K562 (cell line): ENCODE measurements around the gene ZC3H6. TPM values are rescaled to one million over a fixed set of nuclear protein-coding genes. Genes with fewer than 3 reads are reported as not detected.

ENCODE experiments used
- BMI1 ChIP-seq: fragments of 150-350 bp; IDR thresholded peaks from 2 replicates; pipeline ENCODE4 v1.6.1; 2014; ENCODE audit warnings: low read length
- CCNT2 ChIP-seq: IDR thresholded peaks from 2 replicates; pipeline ENCODE4 v1.6.1; 2011; ENCODE audit warnings: borderline replicate concordance, low read depth, mild to moderate bottlenecking, moderate library complexity, mixed read lengths, low read length; ENCODE audit not compliant: insufficient read length; ENCODE audit errors: extremely low read depth
- CREB3 ChIP-seq: fragments of 450-650 bp; conservative IDR thresholded peaks from 2 replicates; pipeline ENCODE4 v1.6.1; 2016; ENCODE audit warnings: missing genetic modification characterization, low read depth, mild to moderate bottlenecking, missing compliant biosample characterization, moderate library complexity
- CTCFL ChIP-seq: IDR thresholded peaks from 2 replicates; pipeline ENCODE4 v1.6.1; 2011; ENCODE audit warnings: borderline replicate concordance, low read depth, mild to moderate bottlenecking, moderate library complexity, low read length; ENCODE audit not compliant: insufficient read depth, poor library complexity, severe bottlenecking
- ETV1 ChIP-seq: fragments of 450-650 bp; conservative IDR thresholded peaks from 2 replicates; pipeline ENCODE4 v1.6.1; 2016; ENCODE audit warnings: missing genetic modification characterization, control low read depth, low read depth, missing compliant biosample characterization
- GATAD2A ChIP-seq: fragments of 450-650 bp; IDR thresholded peaks from 2 replicates; pipeline ENCODE4 v1.6.1; 2017
- IRF2 ChIP-seq: sonication (generic); formaldehyde crosslinking; IDR thresholded peaks from 2 replicates; pipeline ENCODE4 v1.8.1; 2022; ENCODE audit warnings: mild to moderate bottlenecking, missing genetic modification reagents
- JUNB ChIP-seq: fragments of 450-650 bp; formaldehyde crosslinking; conservative IDR thresholded peaks from 2 replicates; pipeline ENCODE4 v1.4.0; 2020; ENCODE audit warnings: mild to moderate bottlenecking
- KDM5B ChIP-seq: fragments of 200-600 bp; sonication (generic); IDR thresholded peaks from 2 replicates; pipeline ENCODE4 v1.6.1; 2012; ENCODE audit warnings: low read depth, mild to moderate bottlenecking, moderate library complexity, low read length, control low read depth, inconsistent platforms; ENCODE audit not compliant: insufficient replicate concordance
- NFYB ChIP-seq: IDR thresholded peaks from 2 replicates; pipeline ENCODE4 v1.6.1; 2011; ENCODE audit warnings: mild to moderate bottlenecking, moderate library complexity; ENCODE audit not compliant: insufficient read length; ENCODE audit errors: extremely low read depth
- NR1H2 ChIP-seq: sonication (generic); formaldehyde crosslinking; IDR thresholded peaks from 2 replicates; pipeline ENCODE4 v1.4.0; 2020; ENCODE audit warnings: mild to moderate bottlenecking, missing genetic modification reagents
- NR2C1 ChIP-seq, 2 experiments: fragments of 450-650 bp; IDR thresholded peaks; 2 replicates each; pipeline ENCODE4 v1.6.1; 2017; ENCODE audit warnings: mild to moderate bottlenecking in 2 of 2, antibody characterized with exemption in 1 of 2, inconsistent platforms in 1 of 2, missing compliant biosample characterization in 1 of 2, missing genetic modification characterization in 1 of 2
- PTRF ChIP-seq: fragments of 450-650 bp; IDR thresholded peaks from 2 replicates; pipeline ENCODE4 v1.6.1; 2016; ENCODE audit warnings: mild to moderate bottlenecking, missing genetic modification characterization, missing compliant biosample characterization
- RBM25 ChIP-seq: fragments of 200-400 bp; formaldehyde crosslinking; IDR thresholded peaks from 2 replicates; pipeline ENCODE4 v1.6.1; 2018; ENCODE audit warnings: low read length, low read depth, moderate library complexity; ENCODE audit not compliant: severe bottlenecking
- TRIM24 ChIP-seq, 2 experiments: fragments of 450-650 bp; IDR thresholded peaks; 2 replicates each; pipeline ENCODE4 v1.6.1; 2016
- ZNF133 ChIP-seq: fragments of 250-450 bp; sonication (Bioruptor Pico); IDR thresholded peaks from 2 replicates; pipeline ENCODE4 v1.4.0; 2020; ENCODE audit warnings: mild to moderate bottlenecking
- ZNF217 ChIP-seq: sonication (generic); formaldehyde crosslinking; IDR thresholded peaks from 2 replicates; pipeline ENCODE4 v1.8.0; 2022; ENCODE audit warnings: mild to moderate bottlenecking, missing genetic modification reagents
- ZNF277 ChIP-seq: fragments of 250-450 bp; sonication (Bioruptor Pico); IDR thresholded peaks from 2 replicates; pipeline ENCODE4 v1.8.0; 2022; ENCODE audit warnings: inconsistent platforms, mild to moderate bottlenecking, moderate library complexity, borderline replicate concordance
- ZNF695 ChIP-seq: fragments of 450-650 bp; formaldehyde crosslinking; IDR thresholded peaks from 2 replicates; pipeline ENCODE4 v1.4.0; 2020; ENCODE audit warnings: mild to moderate bottlenecking, moderate library complexity
- ZNF830 ChIP-seq: fragments of 250-450 bp; sonication (Bioruptor Pico); IDR thresholded peaks from 2 replicates; pipeline ENCODE4 v1.5.0; 2021; ENCODE audit warnings: mild to moderate bottlenecking
- polyA plus RNA-seq, 8 experiments: library from polyadenylated mRNA; depleted of rRNA in 4 of 8; stranded (reverse) in 5 of 8; unstranded in 3 of 8; fragments of >200 nt; fragmentation: Nextera tagmentation in 2 of 8; fragmentation: Illumina TruSeq in 1 of 8; extraction: Ambion mirVana in 2 of 8; extraction: Trizol in 1 of 8; gene quantifications; 2 replicates each; pipeline versions ENCODE4 v1.2.1 to v1.2.3, GENCODE V29; 2011 to 2014; ENCODE audit warnings: inconsistent platforms in 1 of 8, missing spikeins in 1 of 8
- total RNA-seq, 7 experiments: library from RNA; depleted of rRNA in 6 of 7; stranded (reverse); fragments of >200 nt in 6 of 7; fragmentation: Illumina TruSeq in 2 of 7; extraction: Trizol in 2 of 7; gene quantifications; 2 replicates each; pipeline versions ENCODE4 v1.2.1 to v1.2.3, GENCODE V29; 2011 to 2021; ENCODE audit warnings: low replicate concordance in 1 of 7
- TF ChIP-seq, protein P1 (sequence below): fragments of 250-450 bp; sonication (Bioruptor Pico); IDR thresholded peaks from 2 replicates; pipeline ENCODE4 v1.4.0; 2020

Gene ZC3H6
- total and polyA plus RNA-seq, 9 of the 15 experiments (the other 6 are each of a cell fraction or from before 2014, with no cell fraction given): 0.45 to 1.9 (median 1.5) TPM

- TF ChIP-seq NR2C1 (IDR thresholded peaks at IDR 0.05) (no peak), NR2C1 (tag; IDR thresholded peaks at IDR 0.05) (0 out of 2 replicates have a peak, but pooled peaks have one; percentile 22), ZNF133 (CRISPR knock-in tag) (no peak), PTRF (no peak), JUNB (no peak), NFYB (no peak), ZNF277 (no peak), GATAD2A (peak; percentile 49; the same call in 1 of the 2 replicates), BMI1 (no peak), ZNF217 (CRISPR knock-in tag) (no peak), ETV1 (tag) (no peak), CCNT2 (peak; percentile 38), CTCFL (no peak), IRF2 (CRISPR knock-in tag) (no peak), ZNF695 (CRISPR knock-in tag) (no peak), NR1H2 (CRISPR knock-in tag) (no peak), CREB3 (tag) (no peak), RBM25 (no peak), TRIM24 (IDR thresholded peaks at IDR 0.05) (0 out of 4 replicates have a peak, but pooled peaks of 1 of the 2 experiments have one; percentile 13), ZNF830 (CRISPR knock-in tag) (no peak), KDM5B (peak; percentile 93)
- TF ChIP-seq, protein P1, sequence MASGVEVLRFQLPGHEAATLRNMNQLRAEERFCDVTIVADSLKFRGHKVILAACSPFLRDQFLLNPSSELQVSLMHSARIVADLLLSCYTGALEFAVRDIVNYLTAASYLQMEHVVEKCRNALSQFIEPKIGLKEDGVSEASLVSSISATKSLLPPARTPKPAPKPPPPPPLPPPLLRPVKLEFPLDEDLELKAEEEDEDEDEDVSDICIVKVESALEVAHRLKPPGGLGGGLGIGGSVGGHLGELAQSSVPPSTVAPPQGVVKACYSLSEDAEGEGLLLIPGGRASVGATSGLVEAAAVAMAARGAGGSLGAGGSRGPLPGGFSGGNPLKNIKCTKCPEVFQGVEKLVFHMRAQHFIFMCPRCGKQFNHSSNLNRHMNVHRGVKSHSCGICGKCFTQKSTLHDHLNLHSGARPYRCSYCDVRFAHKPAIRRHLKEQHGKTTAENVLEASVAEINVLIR (CRISPR knock-in tag): no peak; the same call in 1 of the 2 replicates
These were observed 20.7 kb upstream of the ZC3H6 start, which contains the start of gene ZC3H8 (continued) for GRCh38 chr2:112254466-112255240.
